Kidney tubule cell (primary cell): ENCODE results near the gene RFNG.

Source experiments
- DNase-seq: peaks from one replicate; pipeline ENCODE4 v3.0.0-alpha.2; 2018; ENCODE audit warnings: low spot score

RFNG gene

DNA sequence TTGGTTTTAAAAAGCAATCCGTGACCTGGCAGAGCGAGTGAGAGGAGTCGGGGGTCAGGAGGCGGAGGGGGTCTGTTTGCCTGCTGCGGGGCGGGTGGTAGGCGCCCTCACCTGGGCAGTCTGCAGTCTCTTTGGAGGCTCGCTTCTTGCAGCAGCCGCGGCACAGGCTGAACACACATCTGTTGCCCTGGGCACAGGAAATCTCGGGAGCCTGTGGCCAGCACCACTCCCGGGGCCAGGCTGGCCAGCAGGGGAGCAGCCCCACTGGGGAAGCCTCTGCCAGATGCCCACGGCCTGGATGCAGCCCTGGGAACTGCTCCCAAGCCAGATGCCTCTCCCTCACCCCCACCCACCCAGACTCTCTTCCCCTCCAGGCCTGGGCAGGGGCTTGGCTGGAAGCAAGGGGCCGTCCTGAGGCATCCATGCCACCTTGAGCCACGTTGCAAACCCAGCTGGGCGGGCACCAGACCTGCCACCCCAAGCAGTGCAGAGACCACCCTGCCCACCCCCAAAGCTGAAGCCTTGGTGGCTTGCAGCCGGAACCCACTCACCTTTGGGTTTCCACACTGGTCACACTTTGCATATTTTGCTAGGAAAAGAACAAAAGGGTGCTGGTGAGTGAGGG lies 6.7 kb upstream of the RFNG start:
- DNase-seq = no peak

DNA sequence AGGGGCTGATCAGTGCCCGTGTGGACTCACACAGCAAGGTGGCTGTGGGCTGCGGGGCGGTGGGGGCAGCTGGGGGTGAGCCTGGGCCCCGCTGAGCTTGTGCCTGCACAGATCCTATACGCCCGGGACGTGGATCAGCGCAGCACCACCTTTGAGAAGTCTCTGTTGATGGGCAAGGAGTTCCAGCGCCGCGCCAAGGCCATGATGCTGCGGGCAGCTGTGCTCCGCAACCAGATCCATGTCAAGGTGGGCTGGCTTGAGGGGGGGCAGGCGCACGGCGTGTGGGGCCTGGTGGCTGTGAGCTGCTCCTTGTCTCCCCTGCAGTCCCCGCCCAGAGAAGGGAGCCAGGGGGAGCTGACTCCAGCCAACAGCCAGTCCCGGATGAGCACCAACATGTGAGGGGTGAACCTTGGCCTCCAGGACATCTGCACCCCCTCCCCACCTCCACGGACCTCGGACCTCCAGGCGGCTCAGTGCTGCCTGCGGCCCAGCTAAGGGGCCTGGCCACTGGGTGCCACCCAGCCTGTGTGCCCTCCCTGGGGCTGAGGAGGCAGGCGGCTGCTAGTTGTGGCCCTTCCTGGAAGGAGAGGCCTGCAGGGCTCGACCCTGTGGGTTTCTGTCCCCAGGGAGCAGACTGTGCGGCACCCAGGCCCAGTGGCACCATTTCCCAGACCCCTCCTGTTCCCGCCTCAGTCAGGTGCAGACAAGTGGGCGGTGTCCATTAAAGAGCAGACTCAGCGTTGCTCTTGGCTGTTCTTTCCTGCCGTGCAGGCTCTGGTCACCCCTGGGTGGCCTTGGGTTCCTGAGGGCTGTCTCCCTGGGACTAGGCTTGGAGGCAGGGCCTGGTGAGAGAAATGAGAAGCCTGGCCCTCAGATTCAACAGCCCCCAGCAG lies 5.4 kb upstream of the RFNG start:
- no peak for DNase-seq

DNA sequence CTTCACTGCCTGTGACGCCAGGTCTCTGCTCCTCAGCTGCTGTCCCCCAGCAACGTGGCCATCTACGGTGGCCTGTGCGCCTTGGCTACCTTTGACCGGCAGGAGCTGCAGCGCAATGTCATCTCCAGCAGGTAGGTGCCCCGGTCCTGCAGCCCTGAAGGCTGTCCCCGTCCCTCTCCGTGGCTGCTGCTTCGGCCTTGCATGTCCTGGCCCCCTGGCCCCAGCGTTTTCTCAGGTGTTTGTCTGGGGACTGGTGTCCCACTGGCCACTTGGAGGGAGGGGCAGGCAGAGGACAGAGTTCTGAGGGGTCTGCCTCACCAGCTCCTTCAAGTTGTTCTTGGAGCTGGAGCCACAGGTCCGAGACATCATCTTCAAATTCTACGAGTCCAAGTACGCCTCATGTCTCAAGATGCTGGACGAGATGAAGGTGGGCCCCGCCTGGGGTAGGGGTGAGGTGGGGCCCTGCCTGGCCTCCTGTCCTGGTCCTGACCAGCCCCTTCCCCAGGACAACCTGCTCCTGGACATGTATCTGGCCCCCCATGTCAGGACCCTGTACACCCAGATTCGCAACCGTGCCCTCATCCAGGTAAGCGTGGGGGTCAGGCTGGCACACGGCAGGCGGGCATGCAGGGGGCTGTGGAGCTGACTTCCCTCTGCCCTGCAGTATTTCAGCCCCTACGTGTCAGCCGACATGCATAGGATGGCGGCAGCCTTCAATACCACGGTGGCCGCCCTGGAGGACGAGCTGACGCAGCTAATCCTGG lies 4.5 kb upstream of the RFNG start:
- DNase-seq = no peak

DNA sequence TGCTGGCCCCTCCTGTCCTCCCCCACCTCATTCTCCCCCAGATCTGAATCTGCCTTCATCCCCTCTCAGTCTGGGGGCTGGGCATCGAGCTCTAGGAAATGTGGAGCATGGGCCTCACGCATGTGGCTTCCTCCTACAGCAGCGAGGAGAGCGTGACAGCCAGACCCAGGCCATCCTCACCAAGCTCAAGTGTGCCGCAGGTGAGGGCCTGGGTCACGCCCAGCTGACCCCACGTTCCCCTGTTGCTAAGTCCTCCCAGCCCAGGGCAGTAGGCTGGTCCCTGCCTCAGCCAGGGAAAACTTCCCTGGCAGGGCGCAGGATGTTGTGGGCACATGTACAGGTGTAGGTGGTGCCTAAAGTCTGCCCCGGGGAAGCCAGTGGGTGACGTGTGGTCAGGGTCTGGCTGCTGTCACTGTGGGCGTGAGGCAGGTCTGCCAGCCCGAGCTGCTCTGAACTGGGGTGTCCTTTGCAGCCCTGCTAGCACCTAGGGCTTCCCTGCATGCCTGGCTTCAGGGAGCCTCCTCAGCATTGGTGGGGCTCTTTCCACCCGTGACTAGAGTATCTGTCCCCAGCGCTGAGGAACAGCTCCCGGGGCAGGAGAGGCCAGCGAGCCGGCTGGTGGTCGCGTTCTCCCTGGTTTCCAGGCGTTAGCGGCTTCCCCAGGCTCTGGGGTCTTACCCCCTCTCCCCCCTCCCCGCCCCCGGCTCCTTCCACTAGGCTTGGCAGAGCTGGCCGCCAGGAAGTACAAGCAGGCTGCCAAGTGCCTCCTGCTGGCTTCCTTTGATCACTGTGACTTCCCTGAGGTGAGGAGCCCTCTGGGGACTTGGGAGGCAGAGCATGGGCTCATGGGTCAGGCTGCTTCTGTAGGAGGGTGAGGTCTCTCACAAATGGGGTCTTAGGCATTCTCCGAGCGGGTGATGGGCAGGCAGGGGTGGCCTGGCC lies 3.7 kb upstream of the RFNG start:
- no peak for DNase-seq

DNA sequence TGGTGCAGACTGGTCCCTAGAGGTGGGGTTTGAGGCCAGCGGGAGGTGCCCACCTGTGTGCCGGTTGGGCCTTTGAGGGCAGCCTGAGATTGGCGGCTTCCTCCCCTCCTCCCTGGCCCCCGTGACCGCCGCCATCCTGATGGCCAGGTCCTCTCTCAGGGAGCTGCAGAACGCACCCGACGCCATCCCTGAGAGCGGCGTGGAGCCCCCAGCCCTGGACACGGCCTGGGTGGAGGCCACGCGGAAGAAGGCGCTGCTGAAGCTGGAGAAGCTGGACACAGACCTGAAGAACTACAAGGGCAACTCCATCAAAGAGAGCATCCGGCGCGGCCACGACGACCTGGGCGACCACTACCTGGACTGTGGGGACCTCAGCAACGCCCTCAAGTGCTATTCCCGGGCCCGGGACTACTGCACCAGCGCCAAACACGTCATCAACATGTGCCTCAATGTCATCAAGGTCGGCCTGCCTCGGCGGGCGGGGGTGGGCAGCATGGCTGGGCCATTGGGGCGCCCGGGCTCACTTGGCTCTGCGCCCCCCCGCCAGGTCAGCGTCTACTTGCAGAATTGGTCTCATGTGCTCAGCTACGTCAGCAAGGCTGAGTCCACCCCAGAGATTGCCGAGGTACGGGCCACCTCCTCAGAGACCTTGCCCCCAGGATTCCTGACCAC lies 2.9 kb upstream of the RFNG start:
- no peak for DNase-seq

DNA sequence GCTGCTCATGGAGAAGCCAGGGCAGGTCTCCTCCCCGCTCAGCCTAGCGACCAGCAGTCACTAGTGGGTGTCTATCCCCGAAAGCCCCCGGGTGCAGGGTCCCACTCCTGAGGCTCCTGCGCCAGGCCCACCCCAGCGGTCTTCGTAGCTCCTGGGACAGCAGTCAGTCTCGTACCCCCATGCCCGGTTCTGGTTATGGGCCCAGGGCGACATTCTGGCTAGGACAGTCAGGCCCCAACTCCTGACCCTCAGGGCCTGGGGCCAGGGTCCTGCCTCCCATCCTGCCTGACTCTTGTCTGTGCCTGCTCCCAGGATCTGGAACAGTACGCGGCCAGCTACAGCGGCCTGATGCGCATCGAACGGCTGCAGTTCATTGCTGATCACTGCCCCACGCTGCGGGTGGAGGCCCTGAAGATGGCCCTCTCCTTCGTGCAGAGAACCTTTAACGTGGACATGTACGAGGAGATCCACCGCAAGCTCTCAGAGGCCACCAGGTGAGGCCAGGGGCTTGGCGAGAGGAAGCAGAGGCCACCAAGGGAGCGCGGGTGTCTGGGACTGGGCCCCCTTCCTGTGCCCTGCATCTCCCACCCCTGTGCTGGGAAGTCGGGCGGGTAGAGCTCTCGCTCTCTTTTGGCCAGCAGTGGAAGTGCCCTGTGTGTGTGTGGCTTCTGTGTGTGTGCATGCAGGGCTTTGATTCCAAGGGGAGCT lies 2.1 kb upstream of the RFNG start:
- DNase-seq = no peak

DNA sequence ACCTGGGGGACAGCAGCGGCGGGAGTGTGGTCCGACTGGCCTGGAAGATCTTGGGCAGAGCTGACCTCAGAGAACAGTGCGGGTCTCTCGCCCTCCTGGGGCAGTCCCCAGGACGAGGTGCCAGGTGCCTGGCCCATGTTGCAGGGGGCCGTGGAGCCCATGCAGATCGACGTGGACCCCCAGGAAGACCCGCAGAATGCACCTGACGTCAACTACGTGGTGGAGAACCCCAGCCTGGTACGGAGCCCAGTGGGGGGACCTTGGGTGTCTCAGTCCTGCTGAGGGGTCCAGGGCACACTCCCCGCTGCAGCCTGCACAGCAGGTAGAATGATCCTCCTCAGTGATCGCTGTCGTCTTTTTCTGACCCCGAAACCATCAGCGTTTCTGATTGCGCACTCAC lies 1.5 kb upstream of the RFNG start:
- no peak for DNase-seq

DNA sequence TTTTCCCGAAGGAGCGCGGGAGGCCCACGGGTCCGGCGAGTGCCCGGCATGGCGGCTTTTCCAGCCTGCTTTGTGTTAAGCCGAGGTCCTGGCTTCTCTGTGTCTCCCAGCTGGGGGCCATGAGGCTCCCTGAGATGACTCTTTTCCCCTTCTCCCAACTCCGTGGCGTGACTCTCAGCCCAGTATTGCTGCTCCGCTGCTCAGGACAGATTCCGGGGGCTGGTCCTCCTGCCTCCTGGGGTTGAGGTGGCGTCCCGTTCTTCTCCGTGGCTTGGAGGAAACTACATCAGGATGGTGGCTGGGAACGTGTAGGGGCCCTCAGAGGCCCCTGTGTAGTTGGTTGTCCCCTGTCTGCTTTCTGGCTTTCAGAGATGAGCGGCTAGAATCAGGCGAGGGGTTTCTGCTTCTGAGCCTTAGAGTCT lies 1.0 kb upstream of the RFNG start:
- peak; percentile 14 for DNase-seq

DNA sequence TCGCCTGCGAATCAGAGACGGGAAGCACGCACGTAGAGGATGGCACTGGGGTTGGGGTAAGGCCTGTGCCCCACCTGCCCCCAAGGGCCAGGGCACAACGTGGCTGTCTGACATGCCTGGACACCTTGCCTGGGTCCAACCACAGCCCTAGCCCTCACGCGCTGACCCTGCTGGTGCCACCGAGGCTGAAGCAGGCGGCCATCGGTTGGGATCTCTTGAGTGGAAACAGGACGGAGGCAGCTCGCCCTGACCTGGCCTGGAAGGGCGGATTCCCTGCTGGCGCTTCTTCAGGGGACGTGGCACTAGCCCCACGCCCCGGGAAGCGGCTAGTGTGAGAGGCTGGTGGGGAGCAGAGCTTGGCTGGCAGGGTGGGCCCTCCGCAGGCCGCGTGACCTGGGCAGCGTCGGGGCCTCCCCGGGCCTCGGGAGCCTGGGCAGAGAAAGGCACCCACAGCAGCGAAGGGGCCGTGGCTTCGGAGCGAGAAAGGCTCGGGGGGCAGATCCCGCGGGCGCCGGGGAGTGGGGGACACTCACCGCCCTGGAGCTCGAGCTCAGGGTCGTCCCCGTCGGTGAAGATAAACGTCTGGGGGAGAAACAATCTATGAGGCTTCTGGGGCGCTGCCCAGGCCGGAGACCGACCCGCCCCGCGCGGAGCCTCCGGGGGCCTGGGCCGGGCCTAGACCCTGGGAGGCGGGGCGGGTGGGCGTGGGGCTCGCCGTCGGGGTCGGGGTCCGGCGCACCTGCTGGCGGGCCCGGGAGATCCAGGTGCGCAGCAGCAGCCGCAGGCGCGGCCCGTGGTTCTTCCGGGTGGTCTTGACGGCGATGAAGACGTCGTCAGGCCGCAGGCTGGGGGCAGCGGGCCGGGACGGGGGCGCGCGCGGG lies 610 bp downstream of the RFNG start:
- DNase-seq = no peak

DNA sequence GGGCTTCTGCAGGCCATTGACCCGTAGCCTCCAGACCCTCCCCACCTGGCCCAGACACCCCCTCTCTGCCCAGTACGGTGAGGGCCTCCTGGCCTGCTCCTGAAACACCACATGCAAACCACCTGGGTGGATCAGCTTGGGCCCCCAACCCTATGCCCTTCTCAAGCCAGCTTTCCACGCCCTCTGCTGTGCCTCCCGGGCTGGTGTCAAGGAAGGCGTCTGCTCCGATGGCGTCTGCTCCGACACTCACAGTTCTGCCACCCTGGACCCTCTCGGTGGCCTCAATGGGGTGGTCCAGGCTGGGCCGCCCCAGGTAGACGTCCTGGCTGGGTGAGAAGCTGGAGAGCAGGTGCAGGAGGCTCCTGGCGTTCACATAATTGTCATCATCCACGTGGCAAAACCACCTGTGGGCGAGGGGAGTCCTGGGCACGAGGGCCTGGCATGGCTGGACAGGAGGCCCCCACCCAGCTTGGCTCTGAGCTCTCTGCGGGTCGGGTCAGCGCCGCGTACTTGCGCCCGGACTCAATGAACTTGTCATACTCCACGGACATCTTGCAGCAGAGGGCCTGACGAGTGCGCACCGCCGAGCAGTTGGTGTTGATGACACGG lies 1.4 kb downstream of the RFNG start:
- DNase-seq = no peak

DNA sequence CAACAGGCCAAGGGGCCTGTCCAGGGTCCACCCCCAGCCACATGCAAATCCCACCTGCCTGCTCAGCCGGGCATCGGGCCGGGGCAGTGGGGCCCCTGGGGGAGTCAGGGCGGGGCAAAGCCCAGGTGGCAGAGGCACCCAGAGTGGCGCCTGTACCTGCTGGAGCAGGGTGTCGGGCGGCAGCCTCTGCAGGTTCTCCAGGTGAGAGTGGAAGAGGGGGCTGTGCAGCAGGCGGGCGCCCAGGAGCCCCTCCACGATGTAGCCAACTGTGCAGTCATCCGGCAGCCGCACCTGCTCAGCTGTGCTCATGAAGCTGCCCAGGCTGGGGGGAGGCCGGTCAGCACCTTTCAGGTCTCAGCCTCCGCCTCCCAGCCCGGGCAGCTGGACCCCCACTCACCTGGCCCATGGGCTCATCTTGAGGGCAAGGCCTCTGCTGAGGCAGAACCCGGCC lies 2.1 kb downstream of the RFNG start:
- no peak for DNase-seq

DNA sequence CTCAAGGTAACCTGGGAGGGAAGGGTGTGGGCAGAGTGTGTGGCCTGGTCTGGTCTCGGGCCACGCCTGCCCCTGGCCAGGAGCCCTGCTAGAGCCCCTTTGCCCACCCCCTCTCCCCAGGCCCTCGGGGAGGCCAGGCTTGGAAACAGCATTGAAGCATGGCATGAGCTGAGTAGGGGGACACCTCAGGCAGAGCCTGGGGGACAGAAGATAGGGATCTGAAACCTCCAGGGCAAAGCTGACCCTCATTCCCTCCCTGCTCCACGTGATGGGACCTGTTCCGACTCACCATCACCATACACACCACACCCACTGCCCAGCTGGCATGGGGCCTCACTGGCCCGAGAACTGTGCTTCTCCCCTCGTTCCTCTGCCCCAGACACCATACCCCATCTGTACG lies 2.5 kb downstream of the RFNG start:
- DNase-seq = no peak

DNA sequence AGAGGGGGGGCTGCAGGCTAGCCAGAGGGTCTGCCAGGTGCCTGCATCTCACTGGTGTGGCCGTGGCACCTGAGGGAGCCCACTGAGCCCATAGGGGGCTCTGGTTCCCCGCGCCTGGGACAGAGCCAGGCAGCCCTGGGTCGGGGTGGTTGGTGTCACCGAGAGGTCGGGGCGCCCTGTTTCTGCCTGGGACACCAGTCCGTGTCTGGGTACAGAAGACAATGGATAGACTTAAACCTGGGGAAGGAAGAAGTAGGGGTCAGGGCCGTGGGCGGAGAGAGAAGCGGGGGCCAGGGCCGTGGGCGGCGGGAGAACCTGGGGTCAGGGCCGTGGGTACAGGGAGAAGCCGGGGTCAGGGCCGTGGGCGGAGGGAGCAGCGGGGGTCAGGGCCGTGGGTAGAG lies 3.0 kb downstream of the RFNG start:
- no peak for DNase-seq

DNA sequence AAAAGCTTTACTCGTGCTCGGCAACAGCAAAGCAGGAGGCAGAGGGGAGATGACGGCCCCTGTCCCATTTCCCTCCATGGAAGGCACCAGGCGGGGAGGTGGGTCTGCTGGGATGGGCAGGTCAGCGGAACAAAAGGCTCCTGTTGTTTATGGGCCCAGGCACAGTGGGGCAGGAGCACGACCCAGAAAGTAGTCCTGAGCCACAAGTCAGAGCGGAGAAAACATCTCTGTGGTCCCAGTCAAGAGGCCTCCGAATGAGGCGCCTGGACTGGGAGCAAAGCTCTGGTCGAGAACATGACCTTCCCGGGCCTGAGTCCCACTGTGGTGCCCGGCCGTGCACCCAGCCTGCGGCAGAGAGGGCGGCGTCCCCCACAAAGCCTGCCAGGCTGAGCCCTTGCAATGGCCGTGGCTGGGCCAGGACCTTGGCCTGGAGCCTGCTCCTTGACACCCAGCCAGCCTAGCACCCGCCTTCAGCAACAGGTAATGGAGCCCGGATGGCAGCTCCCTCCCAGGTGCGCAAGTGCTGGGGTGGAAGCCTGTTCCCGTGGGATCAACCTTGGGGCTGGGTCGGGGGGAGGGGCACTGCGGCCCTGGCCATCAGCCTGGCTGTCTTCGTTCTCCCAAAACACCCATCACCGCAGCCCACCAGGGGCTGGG lies 3.6 kb downstream of the RFNG start:
- no peak for DNase-seq

DNA sequence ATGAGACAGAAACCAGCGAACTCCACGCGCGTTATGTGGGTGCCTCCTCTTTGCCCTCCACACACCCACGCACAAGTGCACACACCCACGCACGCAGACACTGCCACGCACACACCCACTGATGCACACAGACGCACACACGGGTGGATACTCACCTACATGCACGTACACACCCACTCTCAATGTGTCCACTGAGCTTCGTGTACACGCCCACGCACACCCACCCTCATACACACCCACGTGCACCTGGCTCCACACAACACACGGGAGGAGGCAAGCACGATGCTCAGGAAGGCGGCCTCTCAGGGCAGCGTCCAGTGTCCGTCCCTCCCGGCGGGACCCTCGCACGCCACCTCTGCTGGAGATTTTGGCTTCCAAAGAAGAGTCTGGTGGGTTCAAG lies 4.2 kb downstream of the RFNG start:
- no peak for DNase-seq

DNA sequence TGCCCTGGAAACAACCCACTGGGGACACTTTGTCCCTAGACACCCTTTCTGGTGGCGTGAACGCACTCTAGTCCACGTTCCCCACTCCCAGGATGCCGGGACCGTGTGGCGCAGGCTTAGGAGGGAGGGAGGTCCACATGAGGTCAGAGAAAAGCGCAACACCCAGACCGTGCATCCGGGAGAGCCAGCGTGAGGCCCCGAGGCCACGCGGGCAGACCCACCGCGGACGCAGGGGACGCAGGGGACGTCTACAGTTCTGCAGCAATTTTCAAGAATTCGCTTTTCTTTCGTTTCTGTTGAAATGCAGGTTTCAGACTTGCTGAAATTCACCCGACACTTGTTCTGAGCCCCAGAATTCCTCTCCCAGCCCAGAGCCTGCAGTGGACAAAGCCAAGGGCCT lies 4.7 kb downstream of the RFNG start:
- DNase-seq = no peak

DNA sequence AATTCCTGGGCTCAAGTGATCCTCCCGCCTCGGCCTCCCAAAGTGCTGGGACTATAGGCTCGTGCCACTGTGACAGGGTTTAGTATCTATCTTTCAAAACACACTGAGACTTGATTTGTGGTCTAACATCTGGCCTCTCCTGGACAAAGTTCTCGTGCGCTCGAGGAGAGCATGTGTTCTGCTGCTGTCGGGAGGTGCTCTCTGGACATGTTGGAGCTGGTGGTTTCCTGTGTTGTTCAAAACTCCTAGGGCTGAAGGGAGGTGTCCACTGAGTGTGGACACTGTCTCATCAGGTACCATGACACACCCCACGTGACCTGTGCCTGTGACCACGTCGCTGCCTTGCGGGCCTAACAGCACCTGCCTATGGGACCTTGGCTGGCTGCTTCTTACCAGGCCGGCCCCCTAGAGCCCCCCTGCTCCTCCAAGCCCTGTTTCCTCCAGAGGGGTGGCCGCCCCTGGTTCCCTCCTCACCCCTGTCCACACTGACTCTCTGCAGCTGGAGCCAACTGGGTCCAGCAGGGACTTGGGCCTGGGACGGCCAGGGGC lies 5.6 kb downstream of the RFNG start:
- no peak for DNase-seq

DNA sequence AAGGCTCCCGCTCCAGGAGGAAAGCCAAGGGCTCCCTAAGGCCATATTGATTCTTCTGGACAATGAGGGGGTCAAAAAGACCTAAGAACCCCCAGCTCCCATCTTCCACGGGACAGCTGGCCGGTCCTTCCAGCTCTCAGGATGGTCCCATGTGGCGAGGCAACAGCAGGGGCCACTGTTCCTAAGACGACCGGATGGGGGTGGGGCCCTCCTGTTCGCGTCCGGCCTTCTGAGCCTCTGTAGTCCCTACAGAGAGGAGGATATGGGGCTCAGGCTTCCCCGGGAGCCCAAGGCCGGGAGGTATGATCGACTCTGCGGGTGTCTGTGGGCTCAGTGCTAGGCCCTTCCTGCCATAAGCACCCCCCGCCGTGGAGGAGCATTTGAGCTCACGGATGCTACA lies 8.1 kb downstream of the RFNG start:
- DNase-seq = no peak
